GM12878 (cell line): Measurements from ENCODE around the gene RNF31. TPM values are rescaled to one million over a fixed set of nuclear protein-coding genes. Genes with fewer than 3 reads are reported as not detected.

Experiments
- ASH2L ChIP-seq: fragments of 300-600, 200-600 bp; sonication (generic); IDR thresholded peaks from 2 replicates; pipeline ENCODE4 v1.6.1; 2017; ENCODE audit warnings: low read depth, mild to moderate bottlenecking, borderline replicate concordance
- BHLHE40 ChIP-seq, 2 experiments: fragments of 450-650 bp in 1 of 2; IDR thresholded peaks; 2 replicates each; pipeline ENCODE4 v1.6.1; 2011 to 2017; ENCODE audit warnings: low read depth in 2 of 2, borderline replicate concordance in 1 of 2, improper control_type of control experiment in 1 of 2, low read length in 1 of 2, mild to moderate bottlenecking in 1 of 2
- EED ChIP-seq: sonication (generic); IDR thresholded peaks from 2 replicates; pipeline ENCODE4 v1.6.1; 2016; ENCODE audit warnings: antibody characterized with exemption, low read depth
- IKZF2 ChIP-seq, 2 experiments: fragments of 450-650 bp; IDR thresholded peaks; 2 replicates each; pipeline ENCODE4 v1.6.1; 2017; ENCODE audit warnings: mild to moderate bottlenecking in 2 of 2, moderate library complexity in 2 of 2
- NR2C2 ChIP-seq: IDR thresholded peaks from 2 replicates; pipeline ENCODE4 v1.6.1; 2011; ENCODE audit warnings: borderline replicate concordance, low read depth; ENCODE audit not compliant: control insufficient read depth, insufficient read length
- RFX5 ChIP-seq: IDR thresholded peaks from 2 replicates; pipeline ENCODE4 v1.6.1; 2011; ENCODE audit warnings: low read depth, low read length, improper control_type of control experiment
- ZBTB40 ChIP-seq: fragments of 450-650 bp; IDR thresholded peaks from 2 replicates; pipeline ENCODE4 v1.6.1; 2016; ENCODE audit warnings: mild to moderate bottlenecking, moderate library complexity, borderline replicate concordance
- polyA plus RNA-seq, 11 experiments: library from polyadenylated mRNA; depleted of rRNA in 4 of 11; unstranded in 6 of 11; stranded (reverse) in 5 of 11; fragments of >200 nt; fragmentation: Nextera tagmentation in 4 of 11; fragmentation: Illumina TruSeq in 1 of 11; extraction: Ambion mirVana in 4 of 11; extraction: Trizol in 1 of 11; gene quantifications; 1 replicate in 1 of 11; 2 replicates in 10 of 11; pipeline versions ENCODE4 v1.2.1 to v1.2.3, GENCODE V29; 2011 to 2016; ENCODE audit warnings: inconsistent platforms in 2 of 11, missing spikeins in 2 of 11, low read depth in 1 of 11
- total RNA-seq, 4 experiments: library from RNA; depleted of rRNA in 3 of 4; stranded (reverse); fragments of >200 nt in 3 of 4; fragmentation: Illumina TruSeq in 1 of 4; extraction: Trizol in 1 of 4; gene quantifications; 2 replicates each; pipeline versions ENCODE4 v1.2.1 to v1.2.3, GENCODE V29; 2013 to 2021

The RNF31 gene
- total and polyA plus RNA-seq, 10 of the 15 experiments (the other 5 are each of a cell fraction or from before 2014, with no cell fraction given): 8.5 to 92.7 (median 52.0) TPM

- no peak for TF ChIP-seq ZBTB40
- no peak for TF ChIP-seq EED
- TF ChIP-seq RFX5: no peak
- no peak for TF ChIP-seq IKZF2 (IDR thresholded peaks at IDR 0.05)
- TF ChIP-seq ASH2L: no peak
- no peak for TF ChIP-seq BHLHE40 (IDR thresholded peaks at IDR 0.05; ENCODE audit: borderline replicate concordance in 1 of 2, low read depth in 2 of 2, low read length in 1 of 2)
- TF ChIP-seq NR2C2: no peak
Observed at GRCh38 chr14:24106672-24107271, 40.5 kb upstream of the RNF31 start (continued).
